Measurements from ENCODE around the gene OR56A3.

- no peak for TF ChIP-seq CTCF (IDR thresholded peaks at IDR 0.05)
- no peak for TF ChIP-seq POLR2A (IDR thresholded peaks at IDR 0.05)
These were observed at the start of gene OR56A3 for GRCh38 chr11:5941951-5942350.
